Esophagus squamous epithelium (tissue), 5 donors: ENCODE results near the gene PLCB1. TPM values are rescaled to one million over a fixed set of nuclear protein-coding genes. Genes with fewer than 3 reads are reported as not detected.
A peak's percentile ranks its signal among the peaks of the same experiment; 100 is the strongest.

Source experiments
- DNase-seq: peaks from one replicate; lab custom pipeline; 2025; lab: John Stamatoyannopoulos, UW
- H3K27ac ChIP-seq, 4 donors: fragments of 200-600 bp; sonication (generic); one replicate each; pipeline ENCODE4 v1.5.1; 2016 to 2019; ENCODE audit warnings: mild to moderate bottlenecking in 1 of 4
- H3K27me3 ChIP-seq, 4 donors: fragments of 200-600 bp; sonication (generic); 1 replicate in 3 of 4; 2 replicates in 1 of 4; pipeline versions ENCODE4 v1.5.1 to v1.6.0; 2017 to 2021; ENCODE audit warnings: antibody characterized with exemption in 1 of 4
- H3K36me3 ChIP-seq, 3 donors: fragments of 200-600 bp; sonication (generic); one replicate each; pipeline ENCODE4 v1.5.1; 2016 to 2019
- H3K4me1 ChIP-seq, 3 donors: fragments of 200-600 bp; sonication (generic); one replicate each; pipeline ENCODE4 v1.5.1; 2017 to 2019
- H3K4me3 ChIP-seq, 4 donors: fragments of 200-600 bp; sonication (generic); 1 replicate in 3 of 4; 2 replicates in 1 of 4; pipeline ENCODE4 v1.5.1; 2016 to 2019; ENCODE audit warnings: mild to moderate bottlenecking in 2 of 4, moderate library complexity in 1 of 4
- H3K9me3 ChIP-seq, 3 donors: fragments of 200-600 bp; sonication (generic); one replicate each; pipeline ENCODE4 v1.5.1; 2016 to 2019
- CTCF ChIP-seq, 6 experiments: fragments of 450-650 bp in 4 of 6; fragments of 200-600 bp in 2 of 6; sonication (generic) in 2 of 6; IDR thresholded peaks; one replicate each; pipeline ENCODE4 v1.5.1; 2016 to 2019; ENCODE audit warnings: antibody characterized with exemption in 6 of 6, mild to moderate bottlenecking in 4 of 6, moderate library complexity in 4 of 6
- POLR2A ChIP-seq, 4 donors: fragments of 450-650 bp; IDR thresholded peaks; one replicate each; pipeline ENCODE4 v1.6.1; 2017; ENCODE audit warnings: antibody characterized with exemption in 4 of 4, mild to moderate bottlenecking in 4 of 4, moderate library complexity in 3 of 4
- WGBS, 2 donors: methylation state at CpG; one replicate each; pipeline ENCODE4 v1.1.5; 2018; 5-methylcytosine and 5-hydroxymethylcytosine counted together
- intact Hi-C: fragments of 100-400 bp; cut with DNase I; formaldehyde crosslinking; loops from one replicate; pipeline ENCODE4 v1.15.0; 2022
- total RNA-seq, 4 donors: library from RNA; depleted of rRNA; stranded (reverse); fragments of >200 nt; gene quantifications; one replicate each; pipeline ENCODE4 v1.1.0, GENCODE V29; 2016
- donor health status: DM: yes; HTN: yes; CAD: no.

PLCB1 gene
- total RNA-seq, 4 donors from 2014 or later, result 1.9 to 20.4 (median 5.0) TPM

- no peaks in the 10 kb centered on the region for H3K27me3 ChIP-seq
- H3K36me3 ChIP-seq, result no peaks in the 10 kb centered on the region
- H3K4me3 ChIP-seq, result no peak overlapping the region
- no peaks in the 10 kb centered on the region for H3K9me3 ChIP-seq
- 80 to 82% methylated on average over 3 of the region's 3 CpGs for WGBS, 2 donors
- DNase-seq, result no peak
- H3K27ac ChIP-seq, result no peak overlapping the region
- peaks cover 0 to 17% (median 0%) of the 10 kb centered on the region in 3 donors for H3K4me1 ChIP-seq
- intact Hi-C loops, result no loop called here
- TF ChIP-seq CTCF (IDR thresholded peaks at IDR 0.05) (no peak), POLR2A (IDR thresholded peaks at IDR 0.05) (no peak)
Observed at GRCh38 chr20:8787090-8787489, 655.0 kb downstream of the PLCB1 start.

GRCh38 chr20:8788275-8788674, 656.2 kb downstream of the PLCB1 start:
- Histone ChIP-seq H3K4me3 (no peak overlapping the region), H3K27ac (no peak overlapping the region), H3K9me3 (no peaks in the 10 kb centered on the region), H3K27me3 (no peaks in the 10 kb centered on the region), H3K4me1 (peaks cover 0 to 17% (median 0%) of the 10 kb centered on the region in 3 donors), H3K36me3 (no peaks in the 10 kb centered on the region)
- WGBS, 2 donors, result 88 to 93% methylated on average over 2 of the region's 2 CpGs
- no peak for DNase-seq
- TF ChIP-seq POLR2A (IDR thresholded peaks at IDR 0.05) (no peak), CTCF (IDR thresholded peaks at IDR 0.05) (no peak)
- intact Hi-C loops, result no loop called here

- no peak for DNase-seq
- no peak for TF ChIP-seq POLR2A (IDR thresholded peaks at IDR 0.05)
- no peak for TF ChIP-seq CTCF (IDR thresholded peaks at IDR 0.05)
- Histone ChIP-seq H3K27ac (no peak overlapping the region), H3K4me1 (peaks cover 0 to 17% (median 0%) of the 10 kb centered on the region in 3 donors), H3K9me3 (no peaks in the 10 kb centered on the region), H3K4me3 (no peak overlapping the region), H3K36me3 (no peaks in the 10 kb centered on the region), H3K27me3 (no peaks in the 10 kb centered on the region)
- intact Hi-C loops, result no loop called here
Observed at GRCh38 chr20:8788831-8789230, 656.8 kb downstream of the PLCB1 start.

- no peak overlapping the region for H3K4me3 ChIP-seq
- TF ChIP-seq POLR2A (IDR thresholded peaks at IDR 0.05), result no peak
- peak; percentile 80 to 92 (median 91) for TF ChIP-seq CTCF (IDR thresholded peaks at IDR 0.05)
- no peak for DNase-seq
- H3K9me3 ChIP-seq, result no peaks in the 10 kb centered on the region
- 42 to 49% methylated on average over 5 of the region's 5 CpGs for WGBS, 2 donors
- H3K27ac ChIP-seq, result peak overlapping the region in 1 of 4 donors; percentile 52
- intact Hi-C loops, result no loop called here
- no peaks in the 10 kb centered on the region for H3K27me3 ChIP-seq
- no peaks in the 10 kb centered on the region for H3K36me3 ChIP-seq
- H3K4me1 ChIP-seq, result peaks cover 0 to 25% (median 0%) of the 10 kb centered on the region in 3 donors
Observed at GRCh38 chr20:8790442-8791074, 658.5 kb downstream of the PLCB1 start.

GRCh38 chr20:8795404-8795803, 663.3 kb downstream of the PLCB1 start:
- no peak for TF ChIP-seq POLR2A (IDR thresholded peaks at IDR 0.05)
- TF ChIP-seq CTCF (IDR thresholded peaks at IDR 0.05), result no peak
- no peaks in the 10 kb centered on the region for H3K27me3 ChIP-seq
- peaks cover 0 to 17% (median 4%) of the 10 kb centered on the region in 3 donors for H3K4me1 ChIP-seq
- 67 to 74% methylated on average over 6 of the region's 6 CpGs for WGBS, 2 donors
- no peak overlapping the region for H3K27ac ChIP-seq
- H3K36me3 ChIP-seq, result no peaks in the 10 kb centered on the region
- no peaks in the 10 kb centered on the region for H3K9me3 ChIP-seq
- intact Hi-C loops, result no loop called here
- no peak for DNase-seq
- H3K4me3 ChIP-seq, result no peak overlapping the region
